Liver (tissue), 9 donors: ENCODE measurements around the gene GBA2. TPM values are rescaled to one million over a fixed set of nuclear protein-coding genes. Genes with fewer than 3 reads are reported as not detected.

Source experiments
- DNase-seq: peaks from one replicate; pipeline ENCODE4 v3.0.0-alpha.2; 2017; ENCODE audit warnings: low spot score
- H3K27ac ChIP-seq, 2 donors: one replicate each; pipeline ENCODE4 v1.7.0; 2013; ENCODE audit warnings: inconsistent platforms in 2 of 2, low read length in 2 of 2, control low read depth in 1 of 2, low read depth in 1 of 2, mild to moderate bottlenecking in 1 of 2
- H3K27me3 ChIP-seq, 4 donors: one replicate each; pipeline versions ENCODE4 v1.6.1 to v1.7.0; 2013; ENCODE audit warnings: low read length in 3 of 4, inconsistent platforms in 1 of 4, mild to moderate bottlenecking in 1 of 4, moderate library complexity in 1 of 4; ENCODE audit not compliant: control insufficient read depth in 4 of 4, insufficient read depth in 4 of 4
- H3K36me3 ChIP-seq, 4 donors: one replicate each; pipeline versions ENCODE4 v1.6.1 to v1.7.0; 2013; ENCODE audit warnings: low read length in 3 of 4, mild to moderate bottlenecking in 3 of 4, low read depth in 1 of 4, moderate library complexity in 1 of 4; ENCODE audit not compliant: control insufficient read depth in 4 of 4, insufficient read depth in 3 of 4
- H3K4me1 ChIP-seq, 4 donors: one replicate each; pipeline versions ENCODE4 v1.6.1 to v1.7.0; 2013; ENCODE audit warnings: low read length in 3 of 4, mild to moderate bottlenecking in 3 of 4, moderate library complexity in 1 of 4; ENCODE audit not compliant: control insufficient read depth in 4 of 4, insufficient read depth in 4 of 4
- H3K4me3 ChIP-seq, 3 donors: one replicate each; pipeline versions ENCODE4 v1.6.1 to v1.7.0; 2013; ENCODE audit warnings: low read length in 3 of 3, control low read depth in 1 of 3, low read depth in 1 of 3, mild to moderate bottlenecking in 1 of 3
- H3K9ac ChIP-seq, 2 donors: one replicate each; pipeline ENCODE4 v1.7.0; 2013; ENCODE audit warnings: low read length in 2 of 2, mild to moderate bottlenecking in 2 of 2, moderate library complexity in 2 of 2, control low read depth in 1 of 2, low read depth in 1 of 2
- H3K9me3 ChIP-seq, 4 donors: one replicate each; pipeline versions ENCODE4 v1.6.1 to v1.7.0; 2013; ENCODE audit warnings: low read length in 3 of 4; ENCODE audit not compliant: control insufficient read depth in 4 of 4
- ATF3 ChIP-seq: IDR thresholded peaks from 2 replicates; pipeline ENCODE4 v1.6.1; 2016; ENCODE audit warnings: antibody characterized with exemption
- CTCF ChIP-seq: fragments of 150-350 bp; IDR thresholded peaks from 2 replicates; pipeline ENCODE4 v1.5.1; 2017; ENCODE audit warnings: improper control_type of control experiment, low read depth, low read length; ENCODE audit not compliant: missing input control
- FOXA2 ChIP-seq: IDR thresholded peaks from 2 replicates; pipeline ENCODE4 v1.6.1; 2016; ENCODE audit warnings: antibody characterized with exemption
- HNF4A ChIP-seq, 2 donors: conservative IDR thresholded peaks; 2 replicates each; pipeline ENCODE4 v1.6.1; 2016; ENCODE audit warnings: antibody characterized with exemption in 2 of 2, mild to moderate bottlenecking in 2 of 2
- HNF4G ChIP-seq: IDR thresholded peaks from 2 replicates; pipeline ENCODE4 v1.6.1; 2016; ENCODE audit warnings: antibody characterized with exemption
- JUND ChIP-seq, 2 donors: IDR thresholded peaks; 2 replicates each; pipeline ENCODE4 v1.6.1; 2016; ENCODE audit warnings: antibody characterized with exemption in 2 of 2
- NR2F2 ChIP-seq: IDR thresholded peaks from 2 replicates; pipeline ENCODE4 v1.6.1; 2016; ENCODE audit warnings: antibody characterized with exemption
- RAD21 ChIP-seq, 2 donors: IDR thresholded peaks; 2 replicates each; pipeline ENCODE4 v1.6.1; 2016; ENCODE audit warnings: antibody characterized with exemption in 2 of 2, mild to moderate bottlenecking in 2 of 2
- RXRA ChIP-seq, 2 donors: IDR thresholded peaks; 2 replicates each; pipeline ENCODE4 v1.6.1; 2017 to 2018; ENCODE audit warnings: antibody characterized with exemption in 2 of 2, mild to moderate bottlenecking in 1 of 2
- YY1 ChIP-seq: IDR thresholded peaks from 2 replicates; pipeline ENCODE4 v1.6.1; 2016; ENCODE audit warnings: antibody characterized with exemption, mild to moderate bottlenecking
- ZBTB33 ChIP-seq: IDR thresholded peaks from 2 replicates; pipeline ENCODE4 v1.6.1; 2016; ENCODE audit warnings: antibody characterized with exemption
- WGBS: extraction: QIAGEN DNeasy Blood & Tissue Kit; methylation state at CpG from one replicate; pipeline ENCODE4 v1.1.7; 2013; 5-methylcytosine and 5-hydroxymethylcytosine counted together
- polyA plus RNA-seq, 2 donors: library from polyadenylated mRNA; stranded (reverse) in 1 of 2; unstranded in 1 of 2; fragments of 200-250 nt in 1 of 2; fragments of >200 nt in 1 of 2; fragmentation: Nextera tagmentation in 1 of 2; extraction: Ambion mirVana in 1 of 2; gene quantifications; one replicate each; pipeline versions ENCODE4 v1.2.1 to v1.2.3, GENCODE V29; 2013 to 2015
- total RNA-seq, 2 donors: library from RNA; depleted of rRNA; stranded (reverse); fragments of >200 nt; gene quantifications; one replicate each; pipeline ENCODE4 v1.2.3, GENCODE V29; 2014
- TF ChIP-seq, protein P1 (sequence below): IDR thresholded peaks from 2 replicates; pipeline ENCODE4 v1.6.1; 2016; ENCODE audit warnings: antibody characterized with exemption, mild to moderate bottlenecking
- TF ChIP-seq, protein P2 (sequence below): IDR thresholded peaks from 2 replicates; pipeline ENCODE4 v1.6.1; 2016; ENCODE audit warnings: antibody characterized with exemption
- donor health status: healthy.
- donor health status: healthy.
- donor health status: healthy.
- donor health status: healthy.
- donor health status: healthy.

The GBA2 gene
- total and polyA plus RNA-seq, 4 donors: 24.1 to 65.3 (median 25.8) TPM

DNA sequence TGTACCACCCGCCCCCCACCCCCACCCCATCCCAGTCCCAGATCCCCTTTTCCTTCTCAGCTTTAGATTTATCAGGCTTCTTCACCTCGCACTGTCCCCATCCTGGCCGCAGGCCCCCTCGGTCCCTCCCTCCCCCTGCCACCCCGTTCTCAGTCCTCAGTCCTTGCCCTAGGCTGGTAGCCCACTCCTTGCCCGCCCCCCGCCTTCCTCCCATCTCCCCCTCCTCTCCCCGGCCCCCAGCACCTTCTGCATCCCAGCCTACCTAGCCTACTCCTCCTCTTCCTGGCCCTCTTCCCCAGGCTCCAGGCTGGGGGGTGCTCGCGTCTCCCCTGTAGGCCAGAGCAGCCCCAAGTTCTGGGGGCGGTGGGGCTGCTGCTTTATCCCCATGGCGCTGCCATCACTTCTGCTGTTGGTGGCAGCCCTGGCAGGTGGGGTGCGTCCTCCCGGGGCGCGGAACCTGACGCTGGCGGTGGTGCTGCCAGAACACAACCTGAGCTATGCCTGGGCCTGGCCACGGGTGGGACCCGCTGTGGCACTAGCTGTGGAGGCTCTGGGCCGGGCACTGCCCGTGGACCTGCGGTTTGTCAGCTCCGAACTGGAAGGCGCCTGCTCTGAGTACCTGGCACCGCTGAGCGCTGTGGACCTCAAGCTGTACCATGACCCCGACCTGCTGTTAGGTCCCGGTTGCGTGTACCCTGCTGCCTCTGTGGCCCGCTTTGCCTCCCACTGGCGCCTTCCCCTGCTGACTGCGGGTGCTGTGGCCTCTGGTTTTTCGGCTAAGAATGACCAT is 43.2 kb upstream of the GBA2 start (continued):
- TF ChIP-seq ZBTB33 (no peak), NR2F2 (no peak)

DNA sequence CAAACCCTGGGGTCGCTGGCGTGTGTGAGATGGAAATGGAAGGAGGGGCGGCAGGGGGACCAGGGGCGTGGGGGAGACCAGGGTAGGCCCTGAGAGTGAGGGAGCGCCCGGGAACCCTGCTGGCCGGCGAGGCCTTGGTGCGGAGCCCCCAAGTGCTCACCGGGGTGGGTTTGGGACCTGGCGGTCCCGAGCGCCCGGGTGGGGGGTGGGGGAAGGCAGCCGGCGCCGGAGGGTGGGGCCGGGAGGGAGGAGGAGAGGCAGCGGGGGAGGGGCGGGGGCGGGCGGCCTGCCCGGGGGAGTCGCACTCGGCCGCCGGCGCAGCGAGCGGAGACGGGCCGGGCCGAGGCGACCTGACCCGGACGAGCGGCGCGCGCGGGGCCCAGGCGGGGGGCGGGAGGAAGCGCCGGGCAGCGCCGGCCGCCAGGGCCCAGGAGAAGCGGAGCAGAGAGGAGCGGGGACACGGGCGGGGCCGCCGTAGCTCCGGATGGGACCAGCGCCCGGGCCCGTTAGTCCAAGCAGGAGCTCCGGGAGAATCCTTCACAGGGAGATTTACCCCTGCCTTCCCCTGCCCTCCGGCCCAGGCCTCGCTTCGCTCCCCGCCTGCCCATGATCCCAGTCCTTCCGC is 42.4 kb upstream of the GBA2 start, which contains the start of gene NPR2:
Gene NPR2 (plus strand): TSS at position 295 of the 625 bp plus-strand sequence. CDS start 818 bp downstream, outside the sequence.
- 25% methylated on average over 64 of the region's 64 CpGs for WGBS
- H3K27me3 ChIP-seq: no peaks in the 10 kb centered on the region
- H3K4me1 ChIP-seq: peaks cover 0 to 23% (median 12%) of the 10 kb centered on the region in 4 donors
- no peak within 1 kb of the TSS for H3K27ac ChIP-seq
- peak; percentile 46 for DNase-seq
- H3K9me3 ChIP-seq: no peaks in the 10 kb centered on the region
- peak within 1 kb of the TSS in 1 of 2 donors; percentile 34 for H3K9ac ChIP-seq
- H3K36me3 ChIP-seq: no peaks in the 10 kb centered on the region
- peak within 1 kb of the TSS in 2 of 3 donors; percentile 60 to 64 for H3K4me3 ChIP-seq
- TF ChIP-seq, protein P1, sequence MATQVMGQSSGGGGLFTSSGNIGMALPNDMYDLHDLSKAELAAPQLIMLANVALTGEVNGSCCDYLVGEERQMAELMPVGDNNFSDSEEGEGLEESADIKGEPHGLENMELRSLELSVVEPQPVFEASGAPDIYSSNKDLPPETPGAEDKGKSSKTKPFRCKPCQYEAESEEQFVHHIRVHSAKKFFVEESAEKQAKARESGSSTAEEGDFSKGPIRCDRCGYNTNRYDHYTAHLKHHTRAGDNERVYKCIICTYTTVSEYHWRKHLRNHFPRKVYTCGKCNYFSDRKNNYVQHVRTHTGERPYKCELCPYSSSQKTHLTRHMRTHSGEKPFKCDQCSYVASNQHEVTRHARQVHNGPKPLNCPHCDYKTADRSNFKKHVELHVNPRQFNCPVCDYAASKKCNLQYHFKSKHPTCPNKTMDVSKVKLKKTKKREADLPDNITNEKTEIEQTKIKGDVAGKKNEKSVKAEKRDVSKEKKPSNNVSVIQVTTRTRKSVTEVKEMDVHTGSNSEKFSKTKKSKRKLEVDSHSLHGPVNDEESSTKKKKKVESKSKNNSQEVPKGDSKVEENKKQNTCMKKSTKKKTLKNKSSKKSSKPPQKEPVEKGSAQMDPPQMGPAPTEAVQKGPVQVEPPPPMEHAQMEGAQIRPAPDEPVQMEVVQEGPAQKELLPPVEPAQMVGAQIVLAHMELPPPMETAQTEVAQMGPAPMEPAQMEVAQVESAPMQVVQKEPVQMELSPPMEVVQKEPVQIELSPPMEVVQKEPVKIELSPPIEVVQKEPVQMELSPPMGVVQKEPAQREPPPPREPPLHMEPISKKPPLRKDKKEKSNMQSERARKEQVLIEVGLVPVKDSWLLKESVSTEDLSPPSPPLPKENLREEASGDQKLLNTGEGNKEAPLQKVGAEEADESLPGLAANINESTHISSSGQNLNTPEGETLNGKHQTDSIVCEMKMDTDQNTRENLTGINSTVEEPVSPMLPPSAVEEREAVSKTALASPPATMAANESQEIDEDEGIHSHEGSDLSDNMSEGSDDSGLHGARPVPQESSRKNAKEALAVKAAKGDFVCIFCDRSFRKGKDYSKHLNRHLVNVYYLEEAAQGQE: no peak
- TF ChIP-seq ATF3 (no peak), RXRA (IDR thresholded peaks at IDR 0.05) (no peak), HNF4A (conservative IDR thresholded peaks at IDR 0.05) (no peak), YY1 (no peak)

DNA sequence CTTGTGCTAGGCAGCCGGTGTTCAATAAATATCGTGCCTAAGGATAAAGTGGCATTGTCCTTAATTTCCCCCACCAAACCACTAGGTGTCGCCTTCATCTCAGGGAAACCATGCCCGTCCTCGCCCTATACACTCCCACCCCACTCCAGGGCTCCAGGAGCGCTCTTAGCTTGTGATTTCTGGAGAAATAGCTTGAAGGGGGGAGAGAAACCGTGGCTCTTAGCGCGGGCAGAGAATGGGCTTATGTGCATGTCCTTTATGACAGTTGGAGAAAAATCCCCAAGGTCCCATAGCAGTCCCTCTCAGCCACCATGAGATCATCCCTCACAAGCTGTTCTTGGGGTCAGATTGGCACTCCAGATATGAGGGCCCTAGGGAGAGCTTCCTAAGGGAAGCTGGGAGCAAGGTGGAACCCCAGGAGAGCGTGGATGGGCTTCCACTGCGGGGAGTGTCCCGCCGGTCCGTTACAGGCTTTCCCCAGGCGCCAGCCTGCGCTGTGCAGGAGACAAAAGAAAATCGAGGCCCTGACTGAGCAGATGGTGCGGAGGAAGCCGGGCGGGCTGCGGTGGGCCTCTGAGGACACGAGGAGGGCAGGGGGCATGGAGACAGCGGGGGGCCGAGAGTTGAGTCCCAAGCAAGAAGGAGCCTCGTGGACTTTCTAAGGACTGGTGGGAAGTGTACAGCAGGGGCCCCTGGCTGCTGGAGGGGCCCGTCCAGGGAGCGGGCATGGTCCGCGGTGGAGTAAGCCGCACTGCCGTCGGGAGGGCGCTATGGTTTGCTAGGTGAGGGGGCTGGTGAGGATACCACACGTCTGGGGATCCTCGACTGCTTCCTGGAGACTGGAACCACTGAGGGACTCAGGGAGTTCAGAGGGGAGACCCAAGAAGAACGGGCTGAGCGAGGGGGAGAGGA is 41.6 kb upstream of the GBA2 start:
- DNase-seq: peak; percentile 66
- Histone ChIP-seq H3K36me3 (no peaks in the 10 kb centered on the region), H3K9me3 (no peaks in the 10 kb centered on the region), H3K4me3 (peak overlapping the region in 1 of 3 donors; percentile 60), H3K4me1 (peaks cover 0 to 23% (median 12%) of the 10 kb centered on the region in 4 donors), H3K27ac (no peak overlapping the region), H3K9ac (peak overlapping the region in 1 of 2 donors; percentile 34), H3K27me3 (no peaks in the 10 kb centered on the region)
- 61% methylated on average over 37 of the region's 37 CpGs for WGBS
- TF ChIP-seq YY1 (no peak), FOXA2 (no peak), ATF3 (no peak), CTCF (peak; percentile 96), HNF4A (conservative IDR thresholded peaks at IDR 0.05) (peak; percentile 4 to 9), HNF4G (no peak), RXRA (IDR thresholded peaks at IDR 0.05) (peak in 1 of 2 donors; percentile 34), JUND (IDR thresholded peaks at IDR 0.05) (no peak), RAD21 (IDR thresholded peaks at IDR 0.05) (peak; percentile 99 to 100)
- TF ChIP-seq, protein P1: no peak
- TF ChIP-seq, protein P2, sequence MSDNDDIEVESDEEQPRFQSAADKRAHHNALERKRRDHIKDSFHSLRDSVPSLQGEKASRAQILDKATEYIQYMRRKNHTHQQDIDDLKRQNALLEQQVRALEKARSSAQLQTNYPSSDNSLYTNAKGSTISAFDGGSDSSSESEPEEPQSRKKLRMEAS: no peak
